HG03457 (cell line): Measurements from ENCODE around the gene NOL9.
"Not testable (repeated sequence)": the region's sequence is repeated elsewhere in the genome, so short reads cannot be mapped to it uniquely, and the experiment has no call there.

ENCODE experiments used
- ATAC-seq: cut with Tn5 transposase; IDR thresholded peaks from one replicate; pipeline ENCODE4 v1.9.1; 2021; ENCODE audit warnings: moderate number of reproducible peaks; ENCODE audit not compliant: unreplicated experiment

Gene NOL9

GRCh38 chr1:6574025-6574620 is 19.8 kb upstream of the NOL9 start:
- ATAC-seq = no peak

- no peak for ATAC-seq
These were observed 18.5 kb upstream of the NOL9 start for GRCh38 chr1:6572653-6573383.

GRCh38 chr1:6570987-6571386 is 16.7 kb upstream of the NOL9 start:
- ATAC-seq = no peak

GRCh38 chr1:6570100-6570499 is 15.8 kb upstream of the NOL9 start:
- no peak for ATAC-seq

- ATAC-seq = no peak
These were observed 14.7 kb upstream of the NOL9 start for GRCh38 chr1:6569033-6569432.

GRCh38 chr1:6560267-6560666 is 6.0 kb upstream of the NOL9 start:
- ATAC-seq = no peak

- ATAC-seq = not testable (repeated sequence)
These were observed 4.8 kb upstream of the NOL9 start for GRCh38 chr1:6559161-6559560.

GRCh38 chr1:6557597-6557996 is 3.3 kb upstream of the NOL9 start:
- ATAC-seq = no peak

- ATAC-seq = no peak
These were observed 830 bp upstream of the NOL9 start, which contains the start of gene TAS1R1 for GRCh38 chr1:6554907-6555778. Gene TAS1R1, plus strand, starts transcription at chr1:6555307. Its CDS starts 67 bp downstream, at chr1:6555374.

- ATAC-seq = no peak
These were observed 7.0 kb downstream of the NOL9 start for GRCh38 chr1:6547301-6547700.

GRCh38 chr1:6546326-6546725 is 8.0 kb downstream of the NOL9 start:
- no peak for ATAC-seq

GRCh38 chr1:6545276-6546112 is 8.8 kb downstream of the NOL9 start:
- no peak for ATAC-seq

GRCh38 chr1:6544831-6545230 is 9.5 kb downstream of the NOL9 start:
- ATAC-seq = no peak

- no peak for ATAC-seq
These were observed 15.4 kb downstream of the NOL9 start for GRCh38 chr1:6538956-6539355.

GRCh38 chr1:6536291-6536690 is 18.0 kb downstream of the NOL9 start:
- ATAC-seq = no peak

GRCh38 chr1:6535214-6535613 is 19.1 kb downstream of the NOL9 start:
- ATAC-seq = no peak

GRCh38 chr1:6534248-6534822 is 20.0 kb downstream of the NOL9 start:
- ATAC-seq = no peak

GRCh38 chr1:6531996-6532395 is 22.3 kb downstream of the NOL9 start:
- ATAC-seq = no peak

- no peak for ATAC-seq
These were observed 23.7 kb downstream of the NOL9 start for GRCh38 chr1:6530504-6531160.

- no peak for ATAC-seq
These were observed 25.8 kb downstream of the NOL9 start for GRCh38 chr1:6528492-6528891.
